Measurements from ENCODE around the gene MIX23.

MIX23 gene

DNA sequence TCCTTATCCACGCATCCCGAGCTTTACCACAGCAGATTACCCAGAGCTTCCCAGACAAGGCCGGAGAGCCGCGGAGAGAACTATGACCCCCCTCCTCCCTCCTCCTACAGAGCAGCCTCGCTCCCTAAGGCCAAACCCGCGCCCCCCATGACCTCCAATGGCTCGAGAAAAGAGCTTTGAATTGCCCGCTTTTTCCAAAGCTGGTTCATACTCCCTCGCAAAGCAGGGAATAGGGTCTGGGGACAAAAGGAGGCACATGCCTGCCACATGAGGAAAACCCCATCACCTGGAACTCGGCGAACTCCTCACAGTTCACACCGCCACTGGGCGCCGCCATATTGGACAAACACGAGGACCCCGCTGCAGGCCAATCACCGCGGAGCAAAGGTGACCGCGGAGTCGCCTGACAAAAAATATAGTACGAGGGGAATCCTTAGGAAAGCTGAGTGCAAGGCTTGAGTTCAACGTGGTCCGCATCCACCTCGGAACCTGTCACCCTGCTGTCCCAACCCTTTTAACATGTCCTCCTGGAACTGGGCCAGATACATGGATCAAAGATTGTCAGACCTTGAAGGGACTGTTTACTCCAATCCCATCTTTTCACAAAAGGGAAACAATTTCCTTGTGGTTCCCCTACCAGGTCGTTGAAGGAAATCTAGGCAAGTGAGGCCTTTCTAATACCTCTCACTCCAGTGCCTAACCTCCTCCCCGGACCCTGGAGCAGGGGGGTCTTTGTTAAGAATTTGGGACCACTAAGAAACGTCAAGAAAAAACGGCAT, at the start of gene MIX23:
Gene MIX23, minus strand, starts transcription at position 344 of the 779 bp plus-strand sequence. Its CDS starts 7 bp downstream, at position 337.
- peak; percentile 50 to 75 (median 66) for DNase-seq

- no peak for DNase-seq
Measured at GRCh38 chr3:122430371-122430770, 47.3 kb upstream of the MIX23 start.

DNA sequence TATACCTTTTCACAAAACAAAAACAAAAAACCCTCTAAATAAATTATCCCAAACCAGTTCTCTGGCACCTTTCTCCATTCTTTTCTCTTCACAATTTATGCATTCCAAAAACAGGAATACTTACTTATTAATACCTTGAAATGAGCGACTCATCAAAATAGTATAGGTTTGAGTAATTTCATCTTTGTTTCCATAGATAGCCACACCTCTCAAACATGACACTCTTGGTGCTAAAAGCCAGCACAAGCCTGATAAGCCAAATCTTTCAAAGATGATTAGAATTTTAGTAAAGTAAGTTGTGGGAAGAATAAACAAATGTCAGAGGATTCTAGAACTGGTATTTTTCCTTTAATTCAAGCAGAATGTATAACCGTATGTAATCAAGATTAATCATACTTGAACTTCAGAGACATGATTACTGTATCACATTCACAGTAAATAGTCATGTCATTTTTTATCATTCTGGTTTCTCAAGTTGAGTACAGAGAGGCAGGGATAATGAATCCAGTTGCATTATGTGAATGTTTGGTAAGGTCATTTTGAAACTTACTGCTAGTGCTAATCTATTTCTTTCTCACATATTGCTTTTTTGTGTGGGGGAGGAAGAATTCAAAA, 44.9 kb upstream of the MIX23 start:
- DNase-seq: no peak

DNA sequence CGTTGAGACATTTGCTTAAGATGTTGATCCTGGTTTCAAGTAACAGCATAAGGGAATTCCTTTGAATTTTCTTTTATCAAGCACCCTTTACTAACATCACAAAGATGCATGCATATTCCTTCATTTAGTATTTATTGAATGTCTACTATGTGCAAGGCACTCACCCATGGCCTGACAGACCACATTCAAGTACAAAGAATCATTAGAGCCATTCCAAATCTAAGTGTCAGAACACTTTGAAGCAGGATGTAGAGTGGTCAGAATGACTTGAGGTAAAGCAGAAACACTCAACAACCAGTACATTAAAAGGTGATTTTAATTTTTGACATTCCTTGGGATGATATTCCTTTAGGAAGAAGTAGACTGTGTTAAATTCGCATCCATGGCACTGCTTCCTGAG, 38.8 kb upstream of the MIX23 start:
- DNase-seq: no peak

GRCh38 chr3:122421101-122421500, 38.1 kb upstream of the MIX23 start:
- no peak for DNase-seq

- no peak for DNase-seq
Measured at GRCh38 chr3:122416966-122417365, 33.9 kb upstream of the MIX23 start.

DNA sequence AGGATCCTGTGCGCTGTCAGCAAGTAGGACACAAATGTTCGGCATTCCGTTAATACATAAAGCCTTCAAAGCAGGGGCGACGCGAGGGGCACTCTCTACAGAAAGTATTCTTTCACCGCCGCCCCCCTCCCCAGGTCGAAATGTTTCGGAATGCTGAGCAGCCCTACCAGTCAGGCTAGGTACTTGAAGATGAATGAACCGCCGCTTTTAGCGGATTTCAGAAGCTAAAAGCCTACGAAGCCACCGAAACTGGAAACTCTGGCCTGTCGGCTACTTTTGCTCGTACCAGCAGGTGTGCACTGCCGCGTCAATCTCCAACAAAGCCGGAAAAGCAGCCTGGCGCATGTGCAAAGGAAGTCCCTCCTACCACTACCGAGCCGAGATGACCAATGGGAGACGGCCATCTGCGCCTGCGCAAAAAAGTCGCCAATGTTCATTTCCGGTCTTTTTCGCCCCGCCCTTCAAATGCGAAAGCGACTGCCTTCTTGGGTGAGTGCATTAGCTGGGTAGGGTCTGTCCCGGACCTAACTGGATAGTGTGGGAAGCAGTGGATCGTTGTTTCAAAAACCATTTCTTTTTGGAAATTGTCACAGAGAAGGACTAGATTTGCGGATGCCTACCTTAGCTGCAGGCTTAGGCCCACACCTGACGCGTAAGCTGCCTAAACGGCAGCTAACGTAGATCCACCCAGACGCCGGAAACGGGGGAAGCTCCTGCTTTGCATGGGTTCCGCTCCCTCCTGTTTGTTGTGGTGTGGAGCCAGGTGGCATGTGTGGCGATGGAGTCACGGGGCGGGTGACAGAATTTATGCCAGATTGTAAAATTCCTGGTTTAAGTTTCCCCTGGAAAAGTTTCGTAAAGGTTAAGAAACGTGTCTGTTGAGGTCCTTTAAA, 33.0 kb upstream of the MIX23 start, which contains the start of gene WDR5B:
Gene WDR5B, minus strand, starts transcription at position 301 of the 893 bp plus-strand sequence. CDS start 534 bp downstream, outside the sequence.
- no peak for DNase-seq

GRCh38 chr3:122415104-122415744, 32.2 kb upstream of the MIX23 start:
- DNase-seq: no peak

- DNase-seq: no peak
Measured at GRCh38 chr3:122414391-122414790, 31.4 kb upstream of the MIX23 start.

DNA sequence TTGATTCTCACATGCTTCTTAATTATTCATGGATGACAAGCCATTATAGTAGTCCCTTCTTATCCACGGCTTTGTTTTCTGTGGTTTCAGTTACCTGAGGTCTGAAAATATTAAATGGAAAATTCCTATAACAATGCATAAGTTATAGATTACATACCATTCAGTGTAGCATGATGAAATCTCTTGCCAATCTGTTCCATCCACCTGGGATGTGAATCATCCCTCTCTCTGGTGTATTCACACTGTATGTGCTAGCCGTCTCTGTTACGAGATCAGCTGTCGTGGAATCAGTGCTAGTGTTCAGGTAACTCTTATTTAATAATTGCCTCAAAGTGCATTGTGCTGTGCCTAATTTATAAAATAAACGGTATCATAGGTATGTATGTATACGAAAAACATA, 27.6 kb upstream of the MIX23 start:
- DNase-seq: no peak

- no peak for DNase-seq
Measured at GRCh38 chr3:122410111-122410510, 27.1 kb upstream of the MIX23 start.

GRCh38 chr3:122409446-122409845, 26.4 kb upstream of the MIX23 start:
- DNase-seq: no peak

GRCh38 chr3:122407946-122408345, 24.9 kb upstream of the MIX23 start:
- DNase-seq: no peak

DNA sequence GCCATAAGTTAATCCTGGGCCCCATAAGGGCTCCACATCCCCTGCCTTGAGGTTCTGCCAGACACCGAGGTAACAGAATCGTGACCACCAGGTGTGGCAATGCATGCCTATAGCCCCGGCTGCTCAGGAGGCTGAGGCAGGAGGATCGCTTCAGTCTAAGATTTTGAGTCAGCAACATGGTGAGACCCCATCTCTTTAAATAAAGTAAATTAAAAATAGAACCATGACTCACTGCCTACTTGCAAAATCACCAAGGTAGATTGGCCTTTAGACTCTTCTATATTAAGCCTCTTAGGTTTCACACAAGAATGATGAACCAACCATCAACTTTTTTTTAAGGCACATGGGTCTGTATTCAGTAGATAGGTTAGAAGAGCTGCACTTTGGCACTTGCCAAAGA, 23.2 kb upstream of the MIX23 start:
- no peak for DNase-seq

DNA sequence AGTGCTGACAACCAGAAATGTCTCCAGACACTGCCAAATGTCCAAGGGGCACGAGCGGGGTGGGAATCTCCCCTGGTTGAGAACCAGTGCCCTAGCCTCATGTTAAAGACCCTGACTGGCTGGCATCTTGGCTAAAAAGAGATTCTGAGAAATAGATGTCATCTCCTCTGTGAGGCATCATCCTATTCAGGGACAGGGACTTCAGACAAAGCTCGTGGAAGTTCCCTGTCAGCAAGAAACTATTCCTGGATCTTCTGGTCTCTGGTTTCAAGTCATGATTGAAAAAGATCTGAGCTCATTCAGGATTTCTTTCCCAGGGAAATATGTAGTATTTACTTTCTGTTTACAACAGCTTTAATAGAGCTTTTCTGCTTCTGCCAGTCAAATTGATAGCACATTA, 22.0 kb upstream of the MIX23 start:
- DNase-seq: no peak

DNA sequence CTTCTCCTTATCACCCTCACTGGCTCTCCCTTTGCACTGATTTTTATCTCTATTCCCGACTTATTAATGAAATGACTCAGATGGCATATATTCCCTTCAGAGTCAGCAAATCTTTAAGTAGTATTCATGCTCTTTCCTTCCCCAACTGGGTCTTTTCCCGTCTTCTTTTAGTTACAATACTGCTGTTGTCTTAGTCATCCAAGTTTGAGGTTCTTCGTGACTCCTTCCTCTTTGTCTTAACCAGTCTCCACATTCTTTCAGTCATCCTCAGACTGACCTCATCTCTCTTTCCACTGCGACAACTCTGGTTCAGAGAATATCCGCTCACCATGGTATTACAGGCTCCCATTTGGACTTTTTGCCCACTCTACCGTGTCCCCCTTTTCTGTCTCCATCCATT, 20.5 kb upstream of the MIX23 start:
- no peak for DNase-seq

DNA sequence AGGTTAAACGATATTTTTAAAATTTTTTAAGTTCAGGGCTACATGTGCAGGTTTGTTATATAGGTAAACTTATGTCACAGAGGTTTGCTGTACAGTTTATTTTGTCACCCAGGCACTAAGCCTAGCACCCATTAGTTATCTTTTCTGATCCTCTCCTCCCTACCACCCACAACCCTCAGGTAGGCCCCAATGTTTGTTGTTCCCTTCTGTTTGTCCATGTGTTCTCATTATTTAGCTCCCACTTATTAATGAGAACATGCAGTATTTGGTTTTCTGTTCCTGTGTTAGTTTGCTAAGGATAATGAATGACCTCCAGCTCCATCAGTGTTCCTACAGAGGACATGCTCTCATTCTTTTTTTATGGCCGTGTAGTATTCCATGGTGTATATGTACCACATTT, 15.9 kb upstream of the MIX23 start:
- DNase-seq: no peak

GRCh38 chr3:122397201-122397600, 14.2 kb upstream of the MIX23 start:
- no peak for DNase-seq

GRCh38 chr3:122396511-122396910, 13.5 kb upstream of the MIX23 start:
- no peak for DNase-seq

DNA sequence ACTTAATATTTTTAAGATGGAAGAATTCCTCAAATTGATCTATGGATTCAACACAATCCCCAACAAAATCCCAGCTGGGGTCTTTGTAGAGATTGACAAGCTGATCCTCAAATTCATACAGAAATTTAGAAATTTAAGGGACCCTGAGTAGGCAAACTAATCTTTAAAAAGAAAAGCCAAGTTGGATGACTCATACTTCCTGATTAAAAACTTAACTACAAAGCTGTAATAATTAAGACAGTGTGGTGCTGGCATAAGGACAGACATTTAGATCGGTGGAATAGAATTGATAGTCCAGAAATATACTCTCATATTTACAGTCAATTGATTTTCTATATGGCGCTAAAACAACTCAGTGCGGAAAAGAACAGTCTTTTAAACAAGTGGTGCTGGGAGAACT, 12.6 kb upstream of the MIX23 start:
- DNase-seq: no peak

- no peak for DNase-seq
Measured at GRCh38 chr3:122394173-122394572, 11.1 kb upstream of the MIX23 start.

- DNase-seq: no peak
Measured at GRCh38 chr3:122392868-122393844, 10.1 kb upstream of the MIX23 start.
